ENCODE data around the gene KCNK7.

The KCNK7 gene

GRCh38 chr11:65546217-65546958 is 49.2 kb downstream of the KCNK7 start:
- no peak for DNase-seq (ENCODE audit: low read depth, low spot score)
- H3K27ac ChIP-seq, result no peak overlapping the region

- no peak for DNase-seq (ENCODE audit: low read depth, low spot score)
- no peak overlapping the region for H3K27ac ChIP-seq
Observed at GRCh38 chr11:65545853-65546216, 49.8 kb downstream of the KCNK7 start.
